COLO829 (cell line): ENCODE measurements around the gene GPD1L.
A peak's percentile ranks its signal among the peaks of the same experiment; 100 is the strongest.

Experiments
- DNase-seq: peaks from one replicate; pipeline ENCODE4 v3.0.0; 2012; ENCODE audit warnings: low spot score

The GPD1L gene

GRCh38 chr3:32136703-32137102, 30.3 kb downstream of the GPD1L start:
- no peak for DNase-seq

GRCh38 chr3:32137870-32138269, 31.4 kb downstream of the GPD1L start:
- no peak for DNase-seq

- no peak for DNase-seq
Measured at GRCh38 chr3:32138545-32139104, 32.2 kb downstream of the GPD1L start.

- DNase-seq = peak; percentile 30
Measured at GRCh38 chr3:32140943-32141342, 34.5 kb downstream of the GPD1L start.

- peak; percentile 89 for DNase-seq
Measured at GRCh38 chr3:32143849-32144757, 37.7 kb downstream of the GPD1L start.

GRCh38 chr3:32146746-32147211, 40.4 kb downstream of the GPD1L start:
- DNase-seq = peak; percentile 96

GRCh38 chr3:32147509-32147908, 41.1 kb downstream of the GPD1L start:
- DNase-seq = peak; percentile 54

GRCh38 chr3:32147933-32148332, 41.5 kb downstream of the GPD1L start:
- peak; percentile 24 for DNase-seq

- no peak for DNase-seq
Measured at GRCh38 chr3:32148351-32148750, 41.9 kb downstream of the GPD1L start.

GRCh38 chr3:32153414-32154204, 47.2 kb downstream of the GPD1L start:
- DNase-seq = no peak

- peak; percentile 40 for DNase-seq
Measured at GRCh38 chr3:32154205-32154579, 47.8 kb downstream of the GPD1L start.

- DNase-seq = no peak
Measured at GRCh38 chr3:32155117-32155516, 48.7 kb downstream of the GPD1L start.

- no peak for DNase-seq
Measured at GRCh38 chr3:32157600-32158264, 51.3 kb downstream of the GPD1L start.

GRCh38 chr3:32160706-32161214, 54.3 kb downstream of the GPD1L start:
- DNase-seq = no peak

GRCh38 chr3:32165442-32165841, 59.0 kb downstream of the GPD1L start:
- no peak for DNase-seq

GRCh38 chr3:32166654-32167053, 60.2 kb downstream of the GPD1L start:
- DNase-seq = no peak

GRCh38 chr3:32172420-32172819, 66.0 kb downstream of the GPD1L start:
- no peak for DNase-seq

GRCh38 chr3:32175607-32176197, 69.3 kb downstream of the GPD1L start:
- DNase-seq = peak; percentile 76

- peak; percentile 57 for DNase-seq
Measured at GRCh38 chr3:32176989-32177701, 70.7 kb downstream of the GPD1L start.

- peak; percentile 90 for DNase-seq
Measured at GRCh38 chr3:32177702-32178198, 71.3 kb downstream of the GPD1L start.
